PC-3 (cell line): ENCODE data around the gene PRPH. TPM values are rescaled to one million over a fixed set of nuclear protein-coding genes. Genes with fewer than 3 reads are reported as not detected.
A peak's percentile ranks its signal among the peaks of the same experiment; 100 is the strongest.

Experiments
- ATAC-seq: fragments of 200-7000 bp; cut with Tn5 transposase; 2 replicates; pipeline ENCODE4 v1.9.1; 2020; ENCODE audit warnings: mild to moderate bottlenecking, moderate library complexity
- BruUV-seq: library from RNA; stranded (reverse); fragments of 400-500 nt; replicated peaks from 2 replicates; lab custom pipeline; 2021; lab: Mats Ljungman, UMichigan
- CTCF ChIA-PET: fragments of 300-600 bp; sonication (Branson Sonifier 250); formaldehyde crosslinking; loops from one replicate; lab custom pipeline; 2022; ENCODE audit warnings: antibody characterized with exemption; lab: Charles Lee
- POLR2A ChIA-PET: fragments of 300-600 bp; sonication (Branson Sonifier 250); formaldehyde crosslinking; loops from one replicate; lab custom pipeline; 2022; ENCODE audit warnings: antibody characterized with exemption; ENCODE audit not compliant: unreplicated experiment; lab: Charles Lee
- DNase-seq: peaks from one replicate; pipeline ENCODE4 v3.0.0-alpha.2; 2015
- H2AFZ ChIP-seq: fragments of 300-600 bp; sonication (generic); 2 replicates; pipeline ENCODE4 v1.6.0; 2016; ENCODE audit warnings: antibody characterized with exemption, low read length
- H3F3A ChIP-seq: fragments of 300-600 bp; sonication (generic); one replicate; pipeline ENCODE4 v1.6.0; 2017; ENCODE audit warnings: antibody characterized with exemption, low read length, control low read depth, mild to moderate bottlenecking; ENCODE audit not compliant: unreplicated experiment
- H3K27ac ChIP-seq: fragments of 300-600 bp; sonication (generic); 2 replicates; pipeline ENCODE4 v1.5.1; 2016; ENCODE audit warnings: mild to moderate bottlenecking, low read length
- H3K27me3 ChIP-seq: fragments of 300-600 bp; sonication (generic); 2 replicates; pipeline ENCODE4 v1.6.1; 2016; ENCODE audit warnings: low read length, mixed read lengths
- H3K36me3 ChIP-seq: fragments of 300-600 bp; sonication (generic); 2 replicates; pipeline ENCODE4 v1.6.1; 2016; ENCODE audit warnings: low read depth, mixed run types, low read length, mixed read lengths
- H3K4me1 ChIP-seq: fragments of 300-600 bp; sonication (generic); 2 replicates; pipeline ENCODE4 v1.5.1; 2016; ENCODE audit warnings: low read length; ENCODE audit not compliant: insufficient read depth
- H3K4me2 ChIP-seq: fragments of 300-600 bp; sonication (generic); 2 replicates; pipeline ENCODE4 v1.6.0; 2016; ENCODE audit warnings: low read length
- H3K4me3 ChIP-seq: fragments of 300-600 bp; sonication (generic); 2 replicates; pipeline ENCODE4 v1.5.1; 2016; ENCODE audit warnings: mild to moderate bottlenecking, low read length, mixed read lengths
- H3K79me2 ChIP-seq: fragments of 300-600 bp; sonication (generic); 2 replicates; pipeline ENCODE4 v1.6.1; 2017; ENCODE audit warnings: low read length, mixed read lengths
- H3K9ac ChIP-seq: fragments of 300-600 bp; sonication (generic); 2 replicates; pipeline ENCODE4 v1.6.0; 2016; ENCODE audit warnings: mild to moderate bottlenecking, low read length
- H3K9me2 ChIP-seq: fragments of 300-600 bp; sonication (generic); replicated peaks from 2 replicates; pipeline ENCODE4 v1.6.1; 2016; ENCODE audit warnings: mixed run types, low read length, mixed read lengths
- H3K9me3 ChIP-seq: fragments of 300-600 bp; sonication (generic); 2 replicates; pipeline ENCODE4 v1.6.1; 2016; ENCODE audit warnings: low read length, mixed read lengths
- H4K20me1 ChIP-seq: fragments of 300-600 bp; sonication (generic); 2 replicates; pipeline ENCODE4 v1.6.1; 2016; ENCODE audit warnings: low read length, mixed read lengths
- CTCF ChIP-seq: fragments of 300-600 bp; sonication (generic); conservative IDR thresholded peaks from 2 replicates; pipeline ENCODE4 v1.5.1; 2017; ENCODE audit warnings: antibody characterized with exemption, low read depth, mild to moderate bottlenecking, low read length
- EZH2 ChIP-seq: fragments of 300-600 bp; sonication (generic); IDR thresholded peaks from one replicate; pipeline ENCODE4 v1.6.1; 2017; ENCODE audit warnings: antibody characterized with exemption, mild to moderate bottlenecking, low read length; ENCODE audit not compliant: unreplicated experiment
- EZH2phosphoT487 ChIP-seq: fragments of 300-600 bp; sonication (generic); IDR thresholded peaks from 2 replicates; pipeline ENCODE4 v1.6.1; 2018; ENCODE audit warnings: mild to moderate bottlenecking, antibody characterized with exemption, low read length, borderline replicate concordance
- intact Hi-C: fragments of 100-400 bp; cut with micrococcal nuclease; formaldehyde crosslinking; loops from 2 replicates; pipeline ENCODE4 v1.9.0; 2023
- total RNA-seq: library from RNA; depleted of rRNA; stranded (reverse); fragments of >200 nt; gene quantifications from 2 replicates; pipeline ENCODE4 v1.2.3, GENCODE V29; 2014

The PRPH gene
- total RNA-seq, 1 experiment from 2014 or later = 0.15 TPM

- ATAC-seq (no peak), DNase-seq (no peak)
- Histone ChIP-seq H4K20me1 (no peaks in the 10 kb centered on the region), H3K79me2 (peaks cover 33% of the 10 kb centered on the region), H3K27ac (peak overlapping the region; percentile 68), H3F3A (no peaks in the 10 kb centered on the region), H2AFZ (no peak overlapping the region), H3K4me2 (peak overlapping the region; percentile 60), H3K9ac (peak overlapping the region; percentile 34; the same call in 1 of the 2 replicates), H3K9me2 (no peaks in the 10 kb centered on the region), H3K4me1 (peaks cover 39% of the 10 kb centered on the region), H3K4me3 (no peak overlapping the region), H3K36me3 (no peaks in the 10 kb centered on the region), H3K9me3 (no peaks in the 10 kb centered on the region), H3K27me3 (no peaks in the 10 kb centered on the region)
- POLR2A ChIA-PET = no interaction called here
- intact Hi-C loops = no loop called here
- CTCF ChIA-PET = no interaction called here
- BruUV-seq = no TSS peak
- TF ChIP-seq CTCF (no peak), EZH2phosphoT487 (no peak), EZH2 (no peak)
Measured at GRCh38 chr12:49259452-49259851, 35.5 kb upstream of the PRPH start.

GRCh38 chr12:49260166-49260565 is 34.8 kb upstream of the PRPH start:
- Histone ChIP-seq H3K9me2 (no peaks in the 10 kb centered on the region), H3K4me1 (peaks cover 39% of the 10 kb centered on the region), H3K9me3 (no peaks in the 10 kb centered on the region), H3K4me2 (peak overlapping the region; percentile 60), H4K20me1 (no peaks in the 10 kb centered on the region), H3K79me2 (peaks cover 36% of the 10 kb centered on the region), H3K27me3 (no peaks in the 10 kb centered on the region), H3K9ac (peak overlapping the region; percentile 18), H3K36me3 (no peaks in the 10 kb centered on the region), H3K27ac (peak overlapping the region; percentile 68), H3F3A (no peaks in the 10 kb centered on the region), H2AFZ (no peak overlapping the region), H3K4me3 (peak overlapping the region; percentile 20)
- POLR2A ChIA-PET = interaction anchor here (0.6 kb wide), 1 partner anchor 317 kb away, joined by 3 read pairs; no protein-coding TSS in a partner anchor
- ATAC-seq (peak; percentile 32), DNase-seq (peak; percentile 80)
- intact Hi-C loops = no loop called here
- CTCF ChIA-PET = interaction anchor here (0.9 to 1.3 kb wide), 2 partner anchors 25 to 128 kb away, joined by 3 to 10 read pairs; no protein-coding TSS in a partner anchor
- TF ChIP-seq EZH2 (no peak), CTCF (no peak), EZH2phosphoT487 (no peak)
- no TSS peak for BruUV-seq
